ENCODE results near the gene BIRC7. TPM values are rescaled to one million over a fixed set of nuclear protein-coding genes. Genes with fewer than 3 reads are reported as not detected.
A peak's percentile ranks its signal among the peaks of the same experiment; 100 is the strongest.

Gene BIRC7
- total RNA-seq, 2 experiments from 2014 or later = not detected

- no peaks in the 10 kb centered on the region for H3K36me3 ChIP-seq (ENCODE audit: insufficient read depth, low read length)
- Mint-ChIP-seq H3K27me3 (peaks cover 5% of the 10 kb centered on the region), H3K36me3 (ENCODE audit: low read depth) (no peaks in the 10 kb centered on the region), H3K4me3 (no peak overlapping the region), H3K9me3 (no peaks in the 10 kb centered on the region), H3K27ac (no peak overlapping the region), H3K4me1 (ENCODE audit: low read depth) (no peaks in the 10 kb centered on the region)
- intact Hi-C loops (cut with DNase I, micrococcal nuclease) = no loop called here
- peaks cover 0 to 5% of the 10 kb centered on the region in 2 experiments for H3K27me3 ChIP-seq (ENCODE audit: control insufficient read depth in 1 of 2, insufficient read depth in 2 of 2, low read length in 2 of 2)
- TF ChIP-seq CTCF (IDR thresholded peaks at IDR 0.05) = no peak
- CTCF ChIA-PET = no interaction called here
- POLR2A ChIA-PET = no interaction called here
- peak in 1 of 14 experiments; percentile 34 for DNase-seq
- no peak for ATAC-seq (ENCODE audit: poor library complexity)
- no peak overlapping the region for H3K27ac ChIP-seq (ENCODE audit: low read depth in 1 of 2, low read length in 2 of 2)
- peaks cover 17% of the 10 kb centered on the region for H3K4me1 ChIP-seq (ENCODE audit: insufficient read depth, low read length)
- H3K9me3 ChIP-seq (ENCODE audit: control insufficient read depth in 1 of 2, insufficient read depth in 1 of 2, low read length in 2 of 2) = peaks cover 0 to 4% of the 10 kb centered on the region in 2 experiments
- no peak overlapping the region for H3K4me3 ChIP-seq (ENCODE audit: low read length)
These were observed 2.9 kb downstream of the BIRC7 start for GRCh38 chr20:63238514-63239125.

- H3K27me3 Mint-ChIP-seq = peaks cover 5% of the 10 kb centered on the region
- no peaks in the 10 kb centered on the region for H3K27me3 ChIP-seq (ENCODE audit: control insufficient read depth in 1 of 2, insufficient read depth in 2 of 2, low read length in 2 of 2)
- ChIA-PET POLR2A (no interaction called here), CTCF (no interaction called here)
- H3K4me3 ChIP-seq (ENCODE audit: low read length) = no peak overlapping the region
- H3K9me3 Mint-ChIP-seq = no peaks in the 10 kb centered on the region
- no peak overlapping the region for H3K27ac Mint-ChIP-seq
- peaks cover 0 to 3% of the 10 kb centered on the region in 2 experiments for H3K9me3 ChIP-seq (ENCODE audit: control insufficient read depth in 1 of 2, insufficient read depth in 1 of 2, low read length in 2 of 2)
- no peak for TF ChIP-seq CTCF (IDR thresholded peaks at IDR 0.05)
- peaks cover 15% of the 10 kb centered on the region for H3K4me1 ChIP-seq (ENCODE audit: insufficient read depth, low read length)
- H3K4me3 Mint-ChIP-seq = no peak overlapping the region
- no peak for ATAC-seq (ENCODE audit: poor library complexity)
- no peaks in the 10 kb centered on the region for H3K36me3 ChIP-seq (ENCODE audit: insufficient read depth, low read length)
- no peak overlapping the region for H3K27ac ChIP-seq (ENCODE audit: low read depth in 1 of 2, low read length in 2 of 2)
- intact Hi-C loops (cut with DNase I, micrococcal nuclease) = no loop called here
- no peak for DNase-seq
- H3K36me3 Mint-ChIP-seq (ENCODE audit: low read depth) = no peaks in the 10 kb centered on the region
- no peaks in the 10 kb centered on the region for H3K4me1 Mint-ChIP-seq (ENCODE audit: low read depth)
These were observed 3.7 kb downstream of the BIRC7 start for GRCh38 chr20:63239431-63239830.

- no peaks in the 10 kb centered on the region for H3K4me1 Mint-ChIP-seq (ENCODE audit: low read depth)
- no peak overlapping the region for H3K4me3 Mint-ChIP-seq
- no peak for DNase-seq
- Histone ChIP-seq H3K27ac (ENCODE audit: low read depth in 1 of 2, low read length in 2 of 2) (no peak overlapping the region), H3K27me3 (ENCODE audit: control insufficient read depth in 1 of 2, insufficient read depth in 2 of 2, low read length in 2 of 2) (no peaks in the 10 kb centered on the region), H3K4me1 (ENCODE audit: insufficient read depth, low read length) (peaks cover 10% of the 10 kb centered on the region), H3K36me3 (ENCODE audit: insufficient read depth, low read length) (no peaks in the 10 kb centered on the region), H3K9me3 (ENCODE audit: control insufficient read depth in 1 of 2, insufficient read depth in 1 of 2, low read length in 2 of 2) (no peaks in the 10 kb centered on the region), H3K4me3 (ENCODE audit: low read length) (no peak overlapping the region)
- no peak overlapping the region for H3K27ac Mint-ChIP-seq
- ChIA-PET POLR2A (no interaction called here), CTCF (no interaction called here)
- H3K9me3 Mint-ChIP-seq = no peaks in the 10 kb centered on the region
- H3K36me3 Mint-ChIP-seq (ENCODE audit: low read depth) = no peaks in the 10 kb centered on the region
- TF ChIP-seq CTCF (IDR thresholded peaks at IDR 0.05) = no peak
- intact Hi-C loops (cut with DNase I, micrococcal nuclease) = no loop called here
- H3K27me3 Mint-ChIP-seq = peaks cover 5% of the 10 kb centered on the region
- no peak for ATAC-seq (ENCODE audit: poor library complexity)
These were observed 4.3 kb downstream of the BIRC7 start for GRCh38 chr20:63240004-63240403.

All from CD4-positive, alpha-beta T cell (primary cell).